Spleen (tissue), 11 donors: ENCODE measurements around the gene CEP41. TPM values are rescaled to one million over a fixed set of nuclear protein-coding genes. Genes with fewer than 3 reads are reported as not detected.
A peak's percentile ranks its signal among the peaks of the same experiment; 100 is the strongest.

ENCODE experiments used
- DNase-seq: peaks from one replicate; pipeline ENCODE4 v3.0.0-alpha.2; 2020
- H3K27ac ChIP-seq, 8 donors: fragments of 200-600 bp; sonication (generic) in 7 of 8; 1 replicate in 4 of 8; 2 replicates in 4 of 8; pipeline versions ENCODE4 v1.5.0 to v1.8.0; 2016 to 2021; ENCODE audit warnings: inconsistent platforms in 4 of 8, mild to moderate bottlenecking in 4 of 8, moderate library complexity in 1 of 8
- H3K27me3 ChIP-seq, 7 donors: fragments of 200-600 bp; sonication (generic) in 6 of 7; replicated peaks in 1 of 7; 1 replicate in 4 of 7; 2 replicates in 3 of 7; pipeline versions ENCODE4 v1.5.0 to v1.8.0; 2016 to 2021; ENCODE audit warnings: inconsistent platforms in 3 of 7, mild to moderate bottlenecking in 1 of 7
- H3K36me3 ChIP-seq, 6 donors: fragments of 200-600 bp; sonication (generic) in 5 of 6; 1 replicate in 4 of 6; 2 replicates in 2 of 6; pipeline versions ENCODE4 v1.5.0 to v1.8.0; 2016 to 2021; ENCODE audit warnings: inconsistent platforms in 2 of 6
- H3K4me1 ChIP-seq, 6 donors: fragments of 200-600 bp; sonication (generic) in 5 of 6; 1 replicate in 3 of 6; 2 replicates in 3 of 6; pipeline versions ENCODE4 v1.5.0 to v1.8.0; 2016 to 2021; ENCODE audit warnings: inconsistent platforms in 3 of 6
- H3K4me3 ChIP-seq, 8 donors: fragments of 200-600 bp; sonication (generic) in 7 of 8; 1 replicate in 4 of 8; 2 replicates in 4 of 8; pipeline versions ENCODE4 v1.5.0 to v1.8.0; 2016 to 2021; ENCODE audit warnings: inconsistent platforms in 4 of 8, mild to moderate bottlenecking in 4 of 8, moderate library complexity in 2 of 8
- H3K9me3 ChIP-seq, 8 donors: fragments of 200-600 bp; sonication (generic) in 7 of 8; 1 replicate in 4 of 8; 2 replicates in 4 of 8; pipeline versions ENCODE4 v1.5.0 to v1.8.0; 2016 to 2021; ENCODE audit warnings: inconsistent platforms in 4 of 8
- CTCF ChIP-seq, 11 experiments: fragments of 200-600 bp in 7 of 11; fragments of 450-650 bp in 4 of 11; sonication (generic) in 4 of 11; IDR thresholded peaks in 8 of 11; conservative IDR thresholded peaks in 3 of 11; 1 replicate in 7 of 11; 2 replicates in 4 of 11; pipeline versions ENCODE4 v1.4.0 to v1.8.0; 2016 to 2021; ENCODE audit warnings: antibody characterized with exemption in 11 of 11, inconsistent platforms in 4 of 11, mild to moderate bottlenecking in 1 of 11
- POLR2A ChIP-seq, 3 donors: fragments of 450-650 bp; IDR thresholded peaks; one replicate each; pipeline ENCODE4 v1.5.1; 2017; ENCODE audit warnings: antibody characterized with exemption in 3 of 3, mild to moderate bottlenecking in 1 of 3
- POLR2AphosphoS5 ChIP-seq, 3 donors: sonication (generic); formaldehyde crosslinking; IDR thresholded peaks; one replicate each; pipeline ENCODE4 v1.5.1; 2017; ENCODE audit warnings: antibody characterized with exemption in 3 of 3
- WGBS, 5 donors: extraction: QIAGEN DNeasy Blood & Tissue Kit in 3 of 5; methylation state at CpG; one replicate each; pipeline versions ENCODE4 v1.1.5 to v1.1.7; 2013 to 2018; 5-methylcytosine and 5-hydroxymethylcytosine counted together
- intact Hi-C: fragments of 100-400 bp; cut with DNase I; formaldehyde crosslinking; loops from one replicate; pipeline ENCODE4 v1.15.0; 2023; ENCODE audit warnings: low total_unique reads
- polyA plus RNA-seq, 3 donors: library from polyadenylated mRNA; stranded (reverse); fragments of 200-250 nt; gene quantifications; one replicate each; pipeline ENCODE4 v1.2.1, GENCODE V29; 2013
- total RNA-seq, 7 donors: library from RNA; depleted of rRNA in 3 of 7; stranded (reverse); fragments of >200 nt in 3 of 7; fragmentation: NEBNext Ultra II Directional in 4 of 7; extraction: Animal tissue kit (Norgen Biotek cat#: 25700) in 4 of 7; gene quantifications; one replicate each; pipeline versions ENCODE4 v1.1.0 to v1.2.1, GENCODE V29; 2016 to 2021
- donor health status: healthy with polysubstance abuse.
- donor health status: DM: no; HTN: no; CAD: no; lungs with moderate emphysema.
- donor health status: DM: no; HTN: no; CAD: no.
- donor health status: Bipolar disorder and iron deficiency.
- donor health status: healthy.
- donor health status: DM: no; HTN: no; CAD: no.
- donor health status: DM: yes; HTN: yes; CAD: no.

The CEP41 gene
- total and polyA plus RNA-seq, 10 donors = 2.3 to 19.3 (median 12.5) TPM

GRCh38 chr7:130485734-130486113, 44.9 kb upstream of the CEP41 start:
- DNase-seq = no peak
- 67 to 73% (median 72%) methylated on average over 11 of the region's 11 CpGs for WGBS, 5 donors
- Histone ChIP-seq H3K9me3 (no peaks in the 10 kb centered on the region), H3K36me3 (no peaks in the 10 kb centered on the region), H3K27me3 (peaks cover 0 to 30% (median 0%) of the 10 kb centered on the region in 7 donors), H3K27ac (peak overlapping the region in 5 of 8 donors; percentile 49 to 80 (median 75)), H3K4me1 (peaks cover 3 to 46% (median 18%) of the 10 kb centered on the region in 6 donors), H3K4me3 (peak overlapping the region in 7 of 8 donors; percentile 48 to 78 (median 51))
- TF ChIP-seq POLR2AphosphoS5 (IDR thresholded peaks at IDR 0.05) (no peak), POLR2A (IDR thresholded peaks at IDR 0.05) (no peak)
- intact Hi-C loops = no loop called here

GRCh38 chr7:130483031-130483430, 42.2 kb upstream of the CEP41 start:
- intact Hi-C loops = no loop called here
- peaks cover 0 to 24% (median 14%) of the 10 kb centered on the region in 6 donors for H3K4me1 ChIP-seq
- H3K4me3 ChIP-seq = no peak overlapping the region
- WGBS, 5 donors = 78 to 99% (median 95%) methylated on average over 3 of the region's 3 CpGs
- H3K9me3 ChIP-seq = peaks cover 0 to 6% (median 5%) of the 10 kb centered on the region in 8 donors
- DNase-seq = no peak
- H3K27me3 ChIP-seq = peaks cover 0 to 22% (median 0%) of the 10 kb centered on the region in 7 donors
- H3K27ac ChIP-seq = no peak overlapping the region
- no peak for TF ChIP-seq POLR2AphosphoS5 (IDR thresholded peaks at IDR 0.05)
- no peak for TF ChIP-seq CTCF (IDR thresholded peaks at IDR 0.05 in 8 of 11, conservative IDR thresholded peaks at IDR 0.05 in 3 of 11)
- no peak for TF ChIP-seq POLR2A (IDR thresholded peaks at IDR 0.05)
- no peaks in the 10 kb centered on the region for H3K36me3 ChIP-seq

GRCh38 chr7:130481898-130482297, 41.1 kb upstream of the CEP41 start:
- whole genome bisulfite sequencing, 5 donors = 79 to 96% (median 88%) methylated on average over 1 of the region's 1 CpG
- Histone ChIP-seq H3K27ac (no peak overlapping the region), H3K36me3 (no peaks in the 10 kb centered on the region), H3K4me3 (no peak overlapping the region), H3K4me1 (peaks cover 0 to 16% (median 12%) of the 10 kb centered on the region in 6 donors), H3K9me3 (peaks cover 0 to 14% (median 7%) of the 10 kb centered on the region in 8 donors), H3K27me3 (peaks cover 0 to 19% (median 0%) of the 10 kb centered on the region in 7 donors)
- intact Hi-C loops = no loop called here
- TF ChIP-seq POLR2A (IDR thresholded peaks at IDR 0.05) (no peak), POLR2AphosphoS5 (IDR thresholded peaks at IDR 0.05) (no peak), CTCF (IDR thresholded peaks at IDR 0.05 in 8 of 11, conservative IDR thresholded peaks at IDR 0.05 in 3 of 11) (no peak)
- no peak for DNase-seq

- intact Hi-C loops = no loop called here
- no peak for TF ChIP-seq POLR2AphosphoS5 (IDR thresholded peaks at IDR 0.05)
- no peak for TF ChIP-seq POLR2A (IDR thresholded peaks at IDR 0.05)
- no peak for TF ChIP-seq CTCF (IDR thresholded peaks at IDR 0.05 in 8 of 11, conservative IDR thresholded peaks at IDR 0.05 in 3 of 11)
These were observed 39.0 kb upstream of the CEP41 start for GRCh38 chr7:130479716-130480400.

More at GRCh38 chr7:130479716-130480400, 39.0 kb upstream of the CEP41 start:
- no peak for DNase-seq
- no peaks in the 10 kb centered on the region for H3K36me3 ChIP-seq
- H3K27ac ChIP-seq = no peak overlapping the region
- H3K27me3 ChIP-seq = peaks cover 0 to 9% (median 0%) of the 10 kb centered on the region in 7 donors
- peaks cover 0 to 8% (median 0%) of the 10 kb centered on the region in 6 donors for H3K4me1 ChIP-seq
- H3K4me3 ChIP-seq = no peak overlapping the region
- WGBS, 5 donors = 28 to 66% (median 59%) methylated on average over 1 of the region's 1 CpG
- H3K9me3 ChIP-seq = peaks cover 0 to 14% (median 7%) of the 10 kb centered on the region in 8 donors
